ENCODE data around the gene NUP205. TPM values are rescaled to one million over a fixed set of nuclear protein-coding genes. Genes with fewer than 3 reads are reported as not detected.
A peak's percentile ranks its signal among the peaks of the same experiment; 100 is the strongest.

Gene NUP205
- total RNA-seq, 1 experiment from 2014 or later: 89.4 TPM

DNA sequence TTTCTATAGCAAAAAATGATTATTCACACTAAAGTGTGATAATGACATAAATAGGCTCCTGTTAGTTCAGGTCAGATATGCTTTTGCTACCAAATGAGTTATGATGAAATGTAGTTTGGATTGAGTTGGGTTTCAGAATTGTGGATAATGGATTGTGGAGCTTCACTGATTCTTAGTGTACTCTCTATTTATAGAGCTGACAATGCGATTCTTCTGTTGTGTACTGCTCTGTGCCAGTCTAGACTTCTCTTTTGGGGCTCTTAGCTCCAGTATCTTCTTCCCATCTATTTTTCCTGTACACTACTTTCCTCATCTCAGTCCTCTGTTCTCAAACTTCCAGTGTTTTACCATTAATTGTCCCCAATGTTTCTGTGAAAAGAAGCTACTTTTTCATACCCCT, 112.1 kb downstream of the NUP205 start:
- Histone ChIP-seq H3K4me3 (no peak overlapping the region), H3K9me3 (replicated peaks) (no peaks in the 10 kb centered on the region), H3K27me3 (replicated peaks) (no peaks in the 10 kb centered on the region), H3K27ac (no peak overlapping the region), H3K4me1 (replicated peaks) (peaks cover 49% of the 10 kb centered on the region), H3K36me3 (peaks cover 24% of the 10 kb centered on the region; the same call in 1 of the 2 replicates)
- no peak for DNase-seq (ENCODE audit: low read depth in 1 of 2, low spot score in 2 of 2)

DNA sequence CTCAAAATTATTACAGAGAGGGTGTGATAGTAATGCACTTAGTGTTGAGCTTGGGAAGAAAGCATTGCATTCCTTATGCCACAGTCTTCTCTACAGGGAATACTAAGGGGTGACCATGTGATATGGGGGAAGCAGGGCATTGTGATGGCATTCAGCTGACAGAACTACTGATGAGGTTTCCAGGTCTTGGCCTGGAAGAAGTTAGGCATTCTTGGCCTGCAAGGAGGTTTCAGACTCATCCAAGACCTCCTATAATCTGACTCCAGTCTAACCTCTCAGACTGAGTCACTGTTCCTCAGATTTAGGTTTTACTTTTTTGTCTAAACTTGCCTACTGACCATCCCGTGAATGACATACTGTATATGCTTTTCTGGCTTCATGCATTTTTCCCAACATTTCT, 112.5 kb downstream of the NUP205 start:
- Histone ChIP-seq H3K4me3 (no peak overlapping the region), H3K27me3 (replicated peaks) (no peaks in the 10 kb centered on the region), H3K9me3 (replicated peaks) (no peaks in the 10 kb centered on the region), H3K36me3 (peaks cover 23% of the 10 kb centered on the region; the same call in 1 of the 2 replicates), H3K4me1 (replicated peaks) (peaks cover 47% of the 10 kb centered on the region), H3K27ac (no peak overlapping the region)
- no peak for DNase-seq (ENCODE audit: low read depth in 1 of 2, low spot score in 2 of 2)

DNA sequence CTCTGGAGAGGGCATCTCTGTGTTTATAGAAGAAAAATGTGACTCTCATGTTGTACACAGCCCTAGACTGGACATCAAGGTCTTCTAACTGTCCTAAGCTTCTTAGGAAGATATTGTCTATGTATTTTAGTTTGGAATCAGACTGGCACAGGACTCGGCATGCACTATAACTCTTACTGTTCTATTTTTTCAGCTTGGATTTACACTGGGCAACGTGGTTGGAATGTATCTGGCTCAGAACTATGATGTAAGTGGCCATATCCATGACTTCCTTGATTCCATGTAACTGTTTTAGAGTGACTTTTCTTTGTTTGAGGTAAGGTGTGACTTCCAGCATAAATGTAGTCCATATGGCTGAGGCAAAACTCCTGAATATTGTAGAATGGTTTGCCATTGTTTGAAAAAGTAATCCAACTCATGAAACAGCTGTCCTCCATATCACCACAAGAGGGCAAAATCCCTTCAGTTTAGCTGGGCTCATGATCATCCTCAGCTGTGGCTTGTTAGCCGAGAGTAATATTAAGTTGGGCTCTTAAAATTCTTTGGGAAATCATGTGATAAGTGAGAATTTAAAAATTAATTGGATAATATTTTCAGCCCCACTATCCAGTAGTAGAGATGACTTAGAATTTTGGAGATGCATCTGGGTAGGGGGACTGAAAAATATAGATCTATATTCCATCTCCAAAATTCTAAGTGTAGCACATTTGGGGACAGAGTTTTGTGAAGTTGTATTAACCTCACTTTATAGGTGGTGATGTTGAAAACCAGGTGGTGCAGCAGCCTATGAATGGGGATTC, 115.0 kb downstream of the NUP205 start:
- Histone ChIP-seq H3K9me3 (replicated peaks) (no peaks in the 10 kb centered on the region), H3K36me3 (peaks cover 45% of the 10 kb centered on the region), H3K4me3 (no peak overlapping the region), H3K27me3 (replicated peaks) (no peaks in the 10 kb centered on the region), H3K27ac (peak overlapping the region; percentile 79), H3K4me1 (replicated peaks) (peaks cover 34% of the 10 kb centered on the region)
- DNase-seq (ENCODE audit: low read depth in 1 of 2, low spot score in 2 of 2): peak in 1 of 2 experiments; percentile 64

DNA sequence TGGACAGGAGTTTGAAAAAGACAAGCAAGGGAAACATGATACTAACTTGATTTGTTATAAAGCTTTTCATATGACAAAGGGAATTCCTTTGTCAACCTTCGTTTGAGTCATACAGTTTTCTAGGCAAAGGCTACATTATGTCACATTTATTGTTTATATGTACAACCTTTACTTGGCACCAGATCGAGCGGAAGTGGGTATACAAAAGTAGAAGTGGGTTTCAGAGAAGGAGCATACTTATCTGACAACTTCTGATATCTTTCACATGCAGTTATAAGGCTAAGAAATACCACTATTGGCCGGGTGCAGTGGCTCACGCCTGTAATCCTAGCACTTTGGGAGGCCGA, 115.6 kb downstream of the NUP205 start:
- peak; percentile 67 to 82 for DNase-seq (ENCODE audit: low read depth in 1 of 2, low spot score in 2 of 2)
- Histone ChIP-seq H3K36me3 (peaks cover 51% of the 10 kb centered on the region), H3K9me3 (replicated peaks) (no peaks in the 10 kb centered on the region), H3K4me3 (no peak overlapping the region), H3K4me1 (replicated peaks) (peaks cover 34% of the 10 kb centered on the region), H3K27ac (peak overlapping the region; percentile 79), H3K27me3 (replicated peaks) (no peaks in the 10 kb centered on the region)

DNA sequence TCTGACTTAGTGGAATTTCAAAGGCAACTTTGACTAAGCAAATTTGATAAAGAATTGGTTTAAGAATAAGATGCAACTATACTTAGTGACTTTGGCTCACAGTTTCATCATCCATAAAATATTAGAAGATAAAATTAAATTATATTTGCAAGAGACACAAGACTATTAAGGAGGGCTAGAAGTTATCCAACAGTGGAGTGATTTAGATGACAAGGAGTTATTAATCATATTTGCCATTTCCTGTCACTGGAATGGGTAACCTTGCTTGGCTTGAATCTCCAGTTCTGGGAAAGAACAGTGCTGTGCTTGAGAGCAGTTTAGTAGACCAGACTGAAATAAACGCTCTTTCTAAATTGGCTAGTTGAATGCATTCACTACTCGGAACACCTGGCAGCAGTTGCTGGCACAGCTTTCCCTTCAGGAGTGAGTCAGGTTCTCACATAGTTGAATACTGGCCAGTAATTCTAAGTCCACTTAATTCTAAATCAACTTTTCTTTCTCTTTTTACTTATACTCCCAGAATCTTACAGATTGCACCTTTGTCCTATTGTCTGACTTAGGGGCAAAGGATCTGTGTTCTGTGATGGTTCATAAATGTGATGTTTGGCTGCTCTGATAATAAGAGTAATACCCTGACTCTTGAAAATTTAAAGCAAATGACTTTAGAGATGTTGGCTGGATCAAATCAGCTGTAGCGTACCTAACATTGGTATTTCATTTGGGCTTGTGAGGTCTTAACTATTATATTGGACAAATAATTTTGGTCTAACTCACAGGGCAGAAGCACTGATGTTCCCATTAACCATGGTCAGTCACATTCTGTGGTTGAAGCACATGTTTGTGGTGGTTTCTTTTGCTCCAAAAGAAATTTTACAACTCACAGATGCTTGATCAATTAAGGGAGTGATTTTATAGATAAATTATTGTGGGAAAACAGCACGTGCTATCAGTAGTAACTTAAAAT, 121.2 kb downstream of the NUP205 start:
- no peak overlapping the region for H3K27ac ChIP-seq
- DNase-seq (ENCODE audit: low read depth in 1 of 2, low spot score in 2 of 2): no peak

DNA sequence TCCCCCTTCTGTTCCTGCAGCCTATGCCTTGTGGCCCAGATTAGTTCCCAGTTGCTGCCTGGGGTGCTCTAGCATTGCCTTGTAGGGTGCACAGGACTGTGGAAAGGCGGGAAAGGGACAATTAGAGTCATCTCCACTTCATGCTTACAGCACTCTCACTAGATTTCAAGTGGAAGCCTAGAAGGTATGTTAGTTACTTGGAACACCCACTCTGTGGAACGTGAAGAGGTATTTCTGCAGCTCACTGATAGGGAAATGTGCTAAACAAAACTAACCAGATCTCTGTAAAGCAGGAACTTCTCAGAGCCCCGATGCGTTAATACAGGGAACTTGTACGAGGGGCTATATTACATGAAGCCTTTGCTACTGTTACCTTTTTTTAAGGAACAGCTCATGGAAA, 124.0 kb downstream of the NUP205 start:
- Histone ChIP-seq H3K36me3 (peaks cover 41% of the 10 kb centered on the region), H3K27me3 (replicated peaks) (no peaks in the 10 kb centered on the region), H3K4me1 (replicated peaks) (peaks cover 24% of the 10 kb centered on the region), H3K9me3 (replicated peaks) (no peaks in the 10 kb centered on the region), H3K27ac (no peak overlapping the region), H3K4me3 (no peak overlapping the region)
- DNase-seq (ENCODE audit: low read depth in 1 of 2, low spot score in 2 of 2): no peak

More for the DNA sequence above, 121.2 kb downstream of the NUP205 start:
- Histone ChIP-seq H3K27me3 (replicated peaks) (no peaks in the 10 kb centered on the region), H3K4me3 (no peak overlapping the region), H3K36me3 (peaks cover 63% of the 10 kb centered on the region), H3K4me1 (replicated peaks) (peaks cover 7% of the 10 kb centered on the region), H3K9me3 (replicated peaks) (no peaks in the 10 kb centered on the region)

DNA sequence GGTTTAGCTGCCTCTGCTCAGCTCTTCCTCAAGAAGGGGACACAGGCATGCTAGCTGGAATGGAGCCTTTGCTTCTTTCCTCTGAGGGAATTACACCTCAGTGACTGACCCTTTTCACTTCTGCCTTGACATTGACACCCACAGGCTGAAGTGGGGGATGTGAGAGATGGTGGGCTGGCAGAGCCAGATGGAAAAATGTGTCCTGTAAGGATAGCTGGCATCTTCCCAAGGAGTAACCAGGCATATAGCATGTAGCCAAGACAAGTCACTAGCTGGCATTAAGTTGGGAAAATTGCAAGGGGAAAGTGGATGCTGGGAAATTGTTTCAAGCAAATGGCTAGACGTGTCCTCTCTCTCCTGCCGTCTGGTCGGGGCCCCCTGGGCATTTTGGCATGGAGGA, 124.5 kb downstream of the NUP205 start:
- DNase-seq (ENCODE audit: low read depth in 1 of 2, low spot score in 2 of 2): no peak
- H3K4me3 ChIP-seq: no peak overlapping the region
- H3K4me1 ChIP-seq (replicated peaks): peaks cover 24% of the 10 kb centered on the region
- no peaks in the 10 kb centered on the region for H3K9me3 ChIP-seq (replicated peaks)
- H3K36me3 ChIP-seq: peaks cover 40% of the 10 kb centered on the region
- no peak overlapping the region for H3K27ac ChIP-seq
- H3K27me3 ChIP-seq (replicated peaks): no peaks in the 10 kb centered on the region

DNA sequence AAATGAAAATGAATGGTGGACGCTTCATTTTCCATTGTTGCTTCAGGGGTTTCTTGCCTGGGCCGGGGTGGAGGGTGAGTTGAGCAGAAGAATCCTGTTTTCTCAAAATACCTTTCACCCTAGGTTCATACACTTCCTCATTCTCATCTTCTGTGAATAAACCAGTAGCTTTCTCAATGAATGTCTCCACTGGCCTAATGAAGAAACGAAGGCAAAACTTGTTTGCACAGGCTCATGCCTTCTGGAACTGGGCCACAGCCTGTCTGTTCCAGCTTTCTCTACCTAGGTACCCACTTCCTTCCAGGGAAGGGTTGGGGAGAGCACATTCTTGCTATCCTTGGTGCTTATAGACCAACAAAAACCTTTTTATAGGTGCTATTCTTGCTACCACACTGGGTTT, 125.9 kb downstream of the NUP205 start:
- Histone ChIP-seq H3K9me3 (replicated peaks) (no peaks in the 10 kb centered on the region), H3K27me3 (replicated peaks) (no peaks in the 10 kb centered on the region), H3K27ac (peak overlapping the region; percentile 6; the same call in 1 of the 2 replicates), H3K4me1 (replicated peaks) (peaks cover 24% of the 10 kb centered on the region), H3K36me3 (peaks cover 30% of the 10 kb centered on the region), H3K4me3 (no peak overlapping the region)
- DNase-seq (ENCODE audit: low read depth in 1 of 2, low spot score in 2 of 2): no peak

DNA sequence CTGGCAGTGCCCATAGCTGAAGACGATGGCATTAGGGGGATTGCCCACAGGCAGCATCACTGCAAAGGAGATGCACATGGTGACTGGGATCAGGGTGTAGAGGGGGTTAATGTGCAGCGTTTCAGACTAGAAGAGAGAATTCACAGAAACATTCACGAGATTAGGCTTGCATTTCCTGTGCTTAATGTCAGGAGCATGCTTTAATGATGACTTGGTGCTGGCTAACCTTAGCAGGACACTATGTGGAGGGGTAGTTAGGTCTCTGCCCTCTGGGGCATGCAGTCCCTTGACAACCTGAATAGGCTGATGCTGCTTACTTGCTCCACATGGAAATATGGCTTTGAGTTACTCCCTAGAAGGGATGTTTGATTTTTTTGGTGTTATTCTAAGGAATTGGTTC, 126.4 kb downstream of the NUP205 start:
- Histone ChIP-seq H3K4me1 (replicated peaks) (peaks cover 24% of the 10 kb centered on the region), H3K27me3 (replicated peaks) (no peaks in the 10 kb centered on the region), H3K9me3 (replicated peaks) (no peaks in the 10 kb centered on the region), H3K36me3 (peaks cover 28% of the 10 kb centered on the region), H3K27ac (peak overlapping the region; percentile 6; the same call in 1 of the 2 replicates), H3K4me3 (no peak overlapping the region)
- no peak for DNase-seq (ENCODE audit: low read depth in 1 of 2, low spot score in 2 of 2)

DNA sequence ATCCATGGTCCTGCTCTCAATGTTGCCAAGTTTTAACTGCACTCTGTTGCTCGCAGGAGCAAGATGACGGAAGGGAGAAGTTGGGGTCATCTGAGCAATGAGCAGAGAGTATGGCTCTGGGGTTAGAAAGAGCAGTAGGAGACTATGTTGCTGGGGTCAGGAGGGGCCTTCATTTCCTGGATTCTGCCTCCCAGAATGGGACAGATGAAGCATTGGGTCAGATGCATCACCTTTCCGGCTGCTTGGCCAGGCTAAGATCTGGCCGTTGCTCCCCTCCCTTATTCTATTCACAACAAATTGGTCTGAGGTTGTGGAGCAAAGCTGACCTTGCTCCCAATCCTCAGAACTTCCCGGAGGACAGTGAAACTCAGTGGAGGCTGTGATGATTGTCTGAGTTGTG, 127.0 kb downstream of the NUP205 start:
- H3K4me1 ChIP-seq (replicated peaks): peaks cover 24% of the 10 kb centered on the region
- H3K4me3 ChIP-seq: no peak overlapping the region
- peaks cover 22% of the 10 kb centered on the region for H3K36me3 ChIP-seq
- no peak for DNase-seq (ENCODE audit: low read depth in 1 of 2, low spot score in 2 of 2)
- no peaks in the 10 kb centered on the region for H3K9me3 ChIP-seq (replicated peaks)
- H3K27me3 ChIP-seq (replicated peaks): no peaks in the 10 kb centered on the region
- H3K27ac ChIP-seq: no peak overlapping the region

DNA sequence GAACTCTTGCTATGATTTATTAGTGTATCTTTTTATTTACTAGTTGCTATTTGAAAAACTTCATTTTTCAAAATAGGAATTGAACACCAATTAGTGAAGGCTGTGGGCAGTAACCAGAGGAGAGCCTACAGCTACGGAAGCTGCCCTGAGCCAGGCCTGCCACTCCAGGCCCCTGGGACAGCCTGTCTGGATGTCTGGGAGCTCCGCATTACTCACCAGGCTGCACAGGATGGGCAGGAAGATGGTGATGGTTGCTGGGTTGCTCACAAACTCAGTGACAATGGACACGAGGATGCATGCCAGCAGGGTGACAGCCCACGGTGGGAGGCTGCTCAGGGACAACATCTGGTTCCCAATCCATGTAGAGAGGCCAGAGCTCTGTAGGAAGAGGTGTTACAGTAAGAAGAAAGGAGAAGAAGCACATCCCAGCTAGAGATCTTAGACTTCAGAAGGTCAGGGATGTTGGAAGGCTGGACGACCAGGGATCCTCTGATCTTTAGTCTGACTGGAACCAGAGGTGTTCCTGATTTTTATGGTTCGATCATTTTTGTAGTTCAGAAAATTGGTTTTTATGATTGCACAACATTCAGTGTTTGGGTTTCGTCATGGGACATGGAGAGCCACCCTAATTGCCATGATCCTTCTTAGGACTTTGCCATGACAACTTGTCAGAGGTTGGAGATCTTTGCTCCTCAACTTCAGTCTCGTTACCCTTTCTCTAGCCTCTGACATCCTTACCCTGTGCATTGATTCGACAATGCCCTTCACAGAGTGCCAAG, 127.8 kb downstream of the NUP205 start:
- DNase-seq (ENCODE audit: low read depth in 1 of 2, low spot score in 2 of 2): no peak
- Histone ChIP-seq H3K27ac (no peak overlapping the region), H3K27me3 (replicated peaks) (no peaks in the 10 kb centered on the region), H3K4me3 (no peak overlapping the region), H3K4me1 (replicated peaks) (peaks cover 28% of the 10 kb centered on the region), H3K36me3 (peaks cover 18% of the 10 kb centered on the region), H3K9me3 (replicated peaks) (no peaks in the 10 kb centered on the region)

DNA sequence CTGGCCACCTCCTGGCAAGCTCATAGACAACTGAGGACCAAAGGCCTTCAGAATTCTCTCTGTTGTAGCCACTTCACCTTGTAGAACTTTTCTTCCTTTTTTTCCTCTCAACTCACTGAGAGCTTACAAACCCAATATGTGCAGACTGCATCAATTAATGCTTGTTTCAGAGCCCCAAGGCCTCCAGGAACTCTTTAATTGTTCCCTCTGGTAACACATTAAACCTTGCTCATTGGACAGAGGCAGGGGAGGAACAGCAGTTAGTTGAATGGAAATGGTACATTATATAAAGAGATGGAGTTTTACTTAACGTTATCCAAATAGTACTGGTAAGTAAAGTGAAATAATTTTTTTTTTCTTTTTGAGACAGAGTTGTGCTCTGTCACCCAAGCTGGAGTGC, 129.7 kb downstream of the NUP205 start:
- Histone ChIP-seq H3K9me3 (replicated peaks) (no peaks in the 10 kb centered on the region), H3K27me3 (replicated peaks) (no peaks in the 10 kb centered on the region), H3K27ac (no peak overlapping the region), H3K4me3 (no peak overlapping the region), H3K36me3 (peaks cover 16% of the 10 kb centered on the region), H3K4me1 (replicated peaks) (peaks cover 38% of the 10 kb centered on the region)
- DNase-seq (ENCODE audit: low read depth in 1 of 2, low spot score in 2 of 2): no peak

DNA sequence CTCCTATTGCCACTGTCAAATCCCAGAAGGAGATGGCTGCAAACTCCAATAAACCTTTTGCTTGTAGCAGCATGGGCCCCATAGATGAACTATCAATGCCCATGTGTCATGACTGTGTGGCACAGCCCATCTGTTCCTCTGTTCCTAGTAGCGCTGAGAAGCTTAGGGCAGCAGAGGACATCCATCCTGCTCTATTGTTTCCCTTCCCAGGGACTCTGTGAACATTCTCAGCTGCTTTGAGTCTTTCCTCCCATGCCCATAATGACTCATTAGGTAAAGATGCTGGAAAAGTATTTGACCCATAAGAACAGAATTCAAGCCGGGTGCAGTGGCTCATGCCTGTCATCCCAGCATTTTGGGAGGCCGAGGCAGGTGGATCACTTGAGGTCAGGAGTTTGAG, 132.8 kb downstream of the NUP205 start:
- Histone ChIP-seq H3K4me3 (no peak overlapping the region), H3K27me3 (replicated peaks) (no peaks in the 10 kb centered on the region), H3K9me3 (replicated peaks) (no peaks in the 10 kb centered on the region), H3K36me3 (peaks cover 14% of the 10 kb centered on the region), H3K27ac (no peak overlapping the region), H3K4me1 (replicated peaks) (peaks cover 16% of the 10 kb centered on the region)
- peak in 1 of 2 experiments; percentile 27 for DNase-seq (ENCODE audit: low read depth in 1 of 2, low spot score in 2 of 2)

All from SJSA1 (cell line).